Testis (tissue), 2 donors: ENCODE results near the gene ZFR.

Source experiments
- CTCF ChIP-seq, 3 experiments: fragments of 450-650 bp in 2 of 3; fragments of 200-600 bp in 1 of 3; sonication (generic) in 1 of 3; IDR thresholded peaks; one replicate each; pipeline ENCODE4 v1.5.1; 2016 to 2019; ENCODE audit warnings: antibody characterized with exemption in 3 of 3, mild to moderate bottlenecking in 2 of 3, moderate library complexity in 1 of 3
- POLR2A ChIP-seq: fragments of 450-650 bp; IDR thresholded peaks from one replicate; pipeline ENCODE4 v1.6.1; 2017; ENCODE audit warnings: antibody characterized with exemption, mild to moderate bottlenecking, moderate library complexity

- TF ChIP-seq POLR2A (no peak), CTCF (IDR thresholded peaks at IDR 0.05) (no peak)
These were observed 52.5 kb downstream of the ZFR start for GRCh38 chr5:32392039-32392438.
